GM18870 (cell line): ENCODE measurements around the gene PMIS2.
A peak's percentile ranks its signal among the peaks of the same experiment; 100 is the strongest.

ENCODE experiments used
- ATAC-seq: cut with Tn5 transposase; IDR thresholded peaks from one replicate; pipeline ENCODE4 v1.9.1; 2021; ENCODE audit warnings: moderate library complexity; ENCODE audit not compliant: unreplicated experiment

Gene PMIS2

DNA sequence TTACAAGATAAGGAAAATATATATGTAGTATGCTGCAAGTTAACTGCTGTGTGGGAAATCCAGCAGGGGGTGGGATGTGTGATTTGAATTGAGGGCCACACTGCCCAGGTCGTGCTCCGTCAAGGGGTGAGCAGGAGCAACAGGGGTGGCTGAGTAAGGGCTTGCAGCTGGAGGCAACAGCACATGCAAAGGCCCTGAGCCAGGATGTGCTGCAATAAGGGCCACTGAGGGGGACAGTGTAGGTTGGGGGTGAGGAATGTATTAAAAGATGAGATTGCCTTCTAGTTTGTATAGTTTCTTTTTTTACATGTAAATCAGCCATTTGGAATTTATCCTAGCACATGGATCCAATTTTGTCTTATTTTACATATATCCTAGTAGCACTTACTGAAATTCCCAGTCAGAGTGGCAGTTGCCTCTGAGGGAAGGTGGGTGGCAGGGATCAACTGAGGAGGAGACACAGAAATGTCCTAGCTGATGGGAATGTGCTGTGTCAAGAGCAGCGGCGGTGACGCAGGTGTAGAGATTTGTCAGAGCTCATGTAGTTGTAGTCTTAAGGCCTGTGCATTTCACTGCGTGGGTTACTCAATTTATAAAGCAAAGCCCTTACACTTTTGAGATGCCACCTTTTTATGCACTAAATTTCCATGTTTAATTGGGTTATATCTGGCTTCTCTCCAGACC is 37.5 kb downstream of the PMIS2 start:
- ATAC-seq, result no peak

DNA sequence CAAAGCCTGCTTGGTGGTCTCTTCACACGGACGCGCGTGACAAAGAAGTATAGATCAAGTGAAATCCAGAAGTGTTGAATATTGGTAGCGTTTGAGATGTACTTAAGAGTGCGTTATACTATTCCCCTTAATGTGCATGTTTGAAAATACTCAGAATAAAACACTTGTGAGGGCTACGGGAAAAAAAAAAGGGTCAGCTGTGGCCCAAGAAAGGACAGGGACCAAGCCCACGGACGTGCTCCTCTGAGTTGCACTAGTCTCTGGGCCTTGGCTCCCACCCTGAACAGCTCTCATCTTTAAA is 42.2 kb downstream of the PMIS2 start:
- no peak for ATAC-seq

DNA sequence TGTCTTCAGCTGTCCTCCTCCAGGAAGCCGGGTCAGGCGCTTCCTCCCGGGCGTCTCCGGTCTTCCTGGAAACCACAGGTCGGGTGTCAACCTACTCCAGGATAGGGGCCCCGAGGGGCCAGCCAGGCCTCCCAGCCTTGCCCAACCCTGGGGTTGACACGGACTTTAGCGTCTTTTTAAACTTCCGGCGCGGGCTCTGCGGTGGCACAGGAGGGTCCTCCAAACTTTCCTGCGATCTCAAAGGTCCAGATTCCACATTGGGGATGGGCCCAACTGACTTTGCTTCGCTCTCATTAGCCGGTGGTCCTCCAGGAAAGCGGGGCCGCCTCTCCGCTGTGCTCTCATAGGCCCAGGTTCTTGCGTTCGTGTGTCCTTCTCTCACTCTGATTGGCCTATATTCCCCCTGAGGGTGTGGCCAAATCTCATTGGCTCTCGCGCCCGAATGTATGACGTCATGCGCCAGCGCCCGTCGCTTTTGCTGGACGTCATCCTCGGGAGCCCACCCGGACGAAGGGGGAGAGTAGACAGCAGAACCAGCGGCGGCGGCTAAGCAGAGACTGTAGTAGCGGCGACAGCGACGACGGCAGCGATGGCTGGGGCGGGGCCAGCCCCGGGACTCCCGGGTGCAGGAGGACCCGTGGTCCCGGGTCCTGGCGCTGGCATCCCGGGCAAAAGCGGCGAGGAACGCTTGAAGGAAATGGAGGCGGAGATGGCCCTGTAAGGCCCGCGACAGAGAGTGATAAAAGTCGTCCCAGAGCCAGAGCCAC is 42.8 kb downstream of the PMIS2 start, which contains the start of gene RBM42:
TSS of gene RBM42 (plus strand) at position 472 of the 767 bp plus-strand sequence. CDS start at position 590, 118 bp downstream.
- ATAC-seq, result peak; percentile 93

DNA sequence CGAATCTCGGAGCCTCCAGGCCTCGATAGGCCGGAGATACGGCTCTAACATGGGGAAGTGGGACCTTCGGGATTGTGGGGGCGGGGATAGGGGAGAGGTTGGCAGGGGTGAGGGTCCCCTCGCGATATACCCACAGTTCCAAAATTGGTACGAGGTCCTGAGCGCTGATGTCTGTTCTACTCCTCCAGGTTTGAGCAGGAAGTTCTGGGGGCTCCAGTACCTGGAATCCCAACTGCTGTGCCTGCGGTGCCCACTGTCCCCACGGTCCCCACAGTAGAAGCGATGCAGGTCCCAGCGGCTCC is 43.3 kb downstream of the PMIS2 start:
- no peak for ATAC-seq

DNA sequence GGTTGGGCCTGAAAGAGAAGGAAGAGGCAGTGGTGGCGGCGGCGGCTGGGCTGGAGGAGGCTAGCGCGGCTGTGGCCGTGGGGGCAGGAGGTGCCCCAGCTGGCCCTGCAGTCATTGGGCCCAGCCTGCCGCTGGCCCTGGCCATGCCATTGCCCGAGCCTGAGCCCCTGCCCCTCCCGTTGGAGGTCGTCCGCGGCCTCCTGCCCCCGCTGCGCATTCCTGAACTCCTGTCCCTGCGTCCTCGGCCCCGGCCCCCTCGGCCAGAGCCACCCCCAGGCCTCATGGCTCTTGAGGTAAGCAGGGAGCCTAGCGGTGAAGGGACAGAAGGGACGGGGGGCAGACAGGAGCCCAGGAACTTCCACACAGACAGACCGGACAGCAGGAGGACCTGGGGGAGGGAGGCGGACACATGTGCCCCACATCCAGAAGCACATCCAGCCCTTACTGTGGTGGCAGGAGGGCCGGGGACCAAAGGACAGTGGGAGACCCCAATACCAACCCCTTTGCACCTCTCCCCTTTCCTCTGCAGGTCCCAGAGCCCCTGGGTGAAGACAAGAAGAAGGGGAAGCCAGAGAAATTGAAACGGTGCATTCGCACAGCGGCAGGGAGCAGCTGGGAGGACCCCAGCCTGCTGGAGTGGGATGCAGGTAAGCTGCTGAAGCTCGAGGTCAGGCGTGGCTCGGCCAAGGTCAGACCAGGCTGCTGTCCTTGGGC is 47.9 kb downstream of the PMIS2 start:
- ATAC-seq, result no peak

DNA sequence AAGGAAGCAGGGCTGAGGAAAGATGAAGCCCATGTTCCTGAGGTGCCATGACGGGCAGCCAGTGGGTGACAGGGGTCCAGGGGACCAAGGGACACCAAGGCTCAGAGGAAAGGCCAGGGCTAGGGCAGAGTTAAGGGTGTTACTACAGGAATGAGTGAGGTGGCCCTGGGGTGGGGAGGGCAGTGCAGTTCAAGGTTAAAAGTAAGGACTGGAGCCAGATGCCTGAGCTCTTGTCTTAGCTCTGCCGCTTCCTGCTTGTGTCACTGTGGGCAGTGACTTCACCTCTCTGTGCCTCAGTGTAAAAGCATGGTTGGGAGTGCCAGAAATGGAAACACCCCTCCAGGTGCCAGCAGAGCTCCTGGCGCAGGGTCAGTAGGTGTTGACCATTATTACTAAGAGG is 50.7 kb downstream of the PMIS2 start:
- ATAC-seq, result no peak
